HS-5 (cell line): ENCODE data around the gene PGAM5.

Source experiments
- DNase-seq: peaks from one replicate; pipeline ENCODE4 v3.0.0-alpha.2; 2012; ENCODE audit warnings: low read depth

PGAM5 gene

GRCh38 chr12:132720606-132721345, 10.1 kb downstream of the PGAM5 start:
- no peak for DNase-seq

- no peak for DNase-seq
Observed at GRCh38 chr12:132723015-132723763, 12.5 kb downstream of the PGAM5 start.

GRCh38 chr12:132723764-132724140, 13.1 kb downstream of the PGAM5 start:
- DNase-seq: no peak

- DNase-seq: no peak
Observed at GRCh38 chr12:132724506-132725241, 14.0 kb downstream of the PGAM5 start.

- DNase-seq: no peak
Observed at GRCh38 chr12:132726386-132726785, 15.7 kb downstream of the PGAM5 start.

GRCh38 chr12:132727091-132727794, 16.6 kb downstream of the PGAM5 start:
- DNase-seq: no peak

- DNase-seq: no peak
Observed at GRCh38 chr12:132728502-132728901, 17.9 kb downstream of the PGAM5 start.

GRCh38 chr12:132729541-132730320, 19.1 kb downstream of the PGAM5 start:
- DNase-seq: no peak

- DNase-seq: no peak
Observed at GRCh38 chr12:132730353-132730752, 19.7 kb downstream of the PGAM5 start.

GRCh38 chr12:132731574-132731973, 20.9 kb downstream of the PGAM5 start:
- no peak for DNase-seq

GRCh38 chr12:132734206-132734605, 23.6 kb downstream of the PGAM5 start:
- DNase-seq: no peak

- DNase-seq: no peak
Observed at GRCh38 chr12:132735496-132735895, 24.9 kb downstream of the PGAM5 start.

GRCh38 chr12:132736378-132736777, 25.7 kb downstream of the PGAM5 start:
- DNase-seq: no peak

GRCh38 chr12:132736913-132737312, 26.3 kb downstream of the PGAM5 start:
- DNase-seq: no peak

- DNase-seq: no peak
Observed at GRCh38 chr12:132739600-132740312, 29.1 kb downstream of the PGAM5 start.

- no peak for DNase-seq
Observed at GRCh38 chr12:132740313-132740646, 29.6 kb downstream of the PGAM5 start.

GRCh38 chr12:132740652-132741051, 30.0 kb downstream of the PGAM5 start:
- DNase-seq: no peak

- DNase-seq: no peak
Observed at GRCh38 chr12:132741620-132742019, 31.0 kb downstream of the PGAM5 start.

GRCh38 chr12:132743831-132744230, 33.2 kb downstream of the PGAM5 start:
- no peak for DNase-seq

- DNase-seq: no peak
Observed at GRCh38 chr12:132746613-132747012, 36.0 kb downstream of the PGAM5 start.

GRCh38 chr12:132747395-132747794, 36.8 kb downstream of the PGAM5 start:
- no peak for DNase-seq
